ENCODE results near the gene CSTF1.

CSTF1 gene

GRCh38 chr20:56391596-56392131 is 781 bp upstream of the CSTF1 start:
- Histone ChIP-seq H3K27ac (ENCODE audit: low read depth, low read length) (peak overlapping the region; percentile 86), H3K27me3 (ENCODE audit: low read length) (no peaks in the 10 kb centered on the region), H3K9ac (ENCODE audit: low read length) (peak overlapping the region; percentile 93), H3K36me3 (ENCODE audit: low read length) (peaks cover 29% of the 10 kb centered on the region), H3K4me3 (ENCODE audit: insufficient read depth, low read length, poor library complexity, severe bottlenecking) (peak overlapping the region; percentile 99), H3K79me2 (ENCODE audit: insufficient read depth, low read length) (peaks cover 79% of the 10 kb centered on the region), H3K4me2 (ENCODE audit: low read depth, low read length, poor library complexity, severe bottlenecking) (peak overlapping the region; percentile 66), H3K9me3 (ENCODE audit: insufficient read depth, low read length) (no peaks in the 10 kb centered on the region), H3K9me2 (replicated peaks; ENCODE audit: insufficient read depth, low read length) (no peaks in the 10 kb centered on the region), H3F3A (ENCODE audit: insufficient read depth) (no peaks in the 10 kb centered on the region), H4K20me1 (ENCODE audit: low read depth, low read length) (0 out of 2 replicates have a peak, but pooled peaks cover 1% of the 10 kb centered on the region), H2AFZ (ENCODE audit: low read depth, low read length, severe bottlenecking) (no peak overlapping the region)
- no peak for TF ChIP-seq CTCF (IDR thresholded peaks at IDR 0.05; ENCODE audit: insufficient read depth, low read length, poor library complexity, severe bottlenecking)
- no peak for TF ChIP-seq EZH2phosphoT487 (conservative IDR thresholded peaks at IDR 0.05; ENCODE audit: low read length)

DNA sequence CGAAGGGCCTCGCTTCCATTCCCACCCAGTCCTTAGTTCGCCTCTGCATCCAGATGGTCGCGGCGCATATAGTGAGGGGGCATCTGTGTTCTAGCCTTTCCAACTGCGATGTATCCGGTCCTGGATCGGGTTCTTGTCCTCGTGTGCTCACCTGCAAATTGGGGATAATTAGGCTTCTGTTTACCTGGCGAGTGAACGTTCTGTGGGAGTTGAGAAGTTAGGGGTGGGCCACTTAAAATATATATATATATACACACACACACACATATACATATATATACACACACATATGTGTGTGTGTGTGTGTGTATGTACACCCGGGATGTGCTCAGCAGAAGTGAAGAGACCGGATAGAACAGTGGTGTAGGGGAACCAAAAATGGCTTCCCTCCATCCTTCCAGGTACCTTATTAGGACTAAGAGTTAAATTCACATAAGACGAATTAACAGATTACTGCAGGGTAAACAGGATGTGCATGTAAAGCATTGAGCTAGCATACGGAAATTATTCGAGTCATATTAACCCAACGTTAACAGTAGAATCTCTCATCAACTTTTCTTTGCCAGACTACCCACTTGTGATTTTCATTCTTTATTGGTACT is 537 bp downstream of the CSTF1 start:
- TF ChIP-seq EZH2phosphoT487 (conservative IDR thresholded peaks at IDR 0.05; ENCODE audit: low read length) (no peak), CTCF (IDR thresholded peaks at IDR 0.05; ENCODE audit: insufficient read depth, low read length, poor library complexity, severe bottlenecking) (no peak)
- Histone ChIP-seq H4K20me1 (ENCODE audit: low read depth, low read length) (no peaks in the 10 kb centered on the region), H3K79me2 (ENCODE audit: insufficient read depth, low read length) (peaks cover 69% of the 10 kb centered on the region), H3K9ac (ENCODE audit: low read length) (peak overlapping the region; percentile 93), H3K4me2 (ENCODE audit: low read depth, low read length, poor library complexity, severe bottlenecking) (peak overlapping the region; percentile 98), H3K27ac (ENCODE audit: low read depth, low read length) (peak overlapping the region; percentile 86), H3F3A (ENCODE audit: insufficient read depth) (no peaks in the 10 kb centered on the region), H2AFZ (ENCODE audit: low read depth, low read length, severe bottlenecking) (peak overlapping the region; percentile 49), H3K4me3 (ENCODE audit: insufficient read depth, low read length, poor library complexity, severe bottlenecking) (peak overlapping the region; percentile 99), H3K27me3 (ENCODE audit: low read length) (no peaks in the 10 kb centered on the region), H3K9me2 (replicated peaks; ENCODE audit: insufficient read depth, low read length) (no peaks in the 10 kb centered on the region), H3K9me3 (ENCODE audit: insufficient read depth, low read length) (no peaks in the 10 kb centered on the region), H3K36me3 (ENCODE audit: low read length) (peaks cover 30% of the 10 kb centered on the region)

GRCh38 chr20:56393653-56394052 is 1.2 kb downstream of the CSTF1 start:
- TF ChIP-seq EZH2phosphoT487 (conservative IDR thresholded peaks at IDR 0.05; ENCODE audit: low read length) = no peak
- no peak for TF ChIP-seq CTCF (IDR thresholded peaks at IDR 0.05; ENCODE audit: insufficient read depth, low read length, poor library complexity, severe bottlenecking)
- Histone ChIP-seq H2AFZ (ENCODE audit: low read depth, low read length, severe bottlenecking) (no peak overlapping the region), H3K79me2 (ENCODE audit: insufficient read depth, low read length) (peaks cover 63% of the 10 kb centered on the region), H3K27me3 (ENCODE audit: low read length) (no peaks in the 10 kb centered on the region), H3F3A (ENCODE audit: insufficient read depth) (no peaks in the 10 kb centered on the region), H3K9ac (ENCODE audit: low read length) (peak overlapping the region; percentile 93), H3K27ac (ENCODE audit: low read depth, low read length) (peak overlapping the region; percentile 86), H3K4me3 (ENCODE audit: insufficient read depth, low read length, poor library complexity, severe bottlenecking) (peak overlapping the region; percentile 99), H4K20me1 (ENCODE audit: low read depth, low read length) (no peaks in the 10 kb centered on the region), H3K9me3 (ENCODE audit: insufficient read depth, low read length) (no peaks in the 10 kb centered on the region), H3K4me2 (ENCODE audit: low read depth, low read length, poor library complexity, severe bottlenecking) (peak overlapping the region; percentile 98), H3K36me3 (ENCODE audit: low read length) (peaks cover 27% of the 10 kb centered on the region), H3K9me2 (replicated peaks; ENCODE audit: insufficient read depth, low read length) (no peaks in the 10 kb centered on the region)

Data from SU-DHL-6 (cell line).